ENCODE results near the gene GAK.
A peak's percentile ranks its signal among the peaks of the same experiment; 100 is the strongest.

The GAK gene

DNA sequence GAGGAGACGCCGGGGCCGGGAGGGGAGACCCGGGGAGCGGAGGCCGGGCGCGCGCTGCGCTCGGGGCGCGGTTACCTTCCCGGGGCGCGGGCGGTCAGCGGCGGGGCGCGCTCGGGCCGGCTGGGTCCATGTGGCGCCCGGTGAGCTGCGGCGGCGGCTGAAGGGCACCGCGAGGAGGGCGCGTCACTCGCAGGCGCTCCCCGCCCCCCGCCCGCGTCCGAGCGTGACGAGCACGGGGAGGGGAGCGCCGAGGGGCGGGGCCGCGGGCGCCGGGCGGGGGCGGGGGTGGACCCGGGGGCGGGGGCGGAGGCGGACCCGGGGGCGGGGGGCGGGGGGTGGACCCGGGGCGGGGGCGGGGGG, 106.2 kb downstream of the GAK start, which contains the start of gene CPLX1:
Gene CPLX1 (minus strand): TSS at position 159 of the 360 bp plus-strand sequence. CDS start 1,607 bp downstream, outside the sequence.
- TF ChIP-seq CTCF (IDR thresholded peaks at IDR 0.05; ENCODE audit: insufficient read depth, missing control alignments): no peak
- DNase-seq (ENCODE audit: insufficient read length, low spot score) (peak; percentile 77), FAIRE-seq (no peak)

GRCh38 chr4:825063-825970, 106.8 kb downstream of the GAK start:
- no peak for FAIRE-seq
- no peak for DNase-seq (ENCODE audit: insufficient read length, low spot score)
- no peak for TF ChIP-seq CTCF (IDR thresholded peaks at IDR 0.05; ENCODE audit: insufficient read depth, missing control alignments)

DNA sequence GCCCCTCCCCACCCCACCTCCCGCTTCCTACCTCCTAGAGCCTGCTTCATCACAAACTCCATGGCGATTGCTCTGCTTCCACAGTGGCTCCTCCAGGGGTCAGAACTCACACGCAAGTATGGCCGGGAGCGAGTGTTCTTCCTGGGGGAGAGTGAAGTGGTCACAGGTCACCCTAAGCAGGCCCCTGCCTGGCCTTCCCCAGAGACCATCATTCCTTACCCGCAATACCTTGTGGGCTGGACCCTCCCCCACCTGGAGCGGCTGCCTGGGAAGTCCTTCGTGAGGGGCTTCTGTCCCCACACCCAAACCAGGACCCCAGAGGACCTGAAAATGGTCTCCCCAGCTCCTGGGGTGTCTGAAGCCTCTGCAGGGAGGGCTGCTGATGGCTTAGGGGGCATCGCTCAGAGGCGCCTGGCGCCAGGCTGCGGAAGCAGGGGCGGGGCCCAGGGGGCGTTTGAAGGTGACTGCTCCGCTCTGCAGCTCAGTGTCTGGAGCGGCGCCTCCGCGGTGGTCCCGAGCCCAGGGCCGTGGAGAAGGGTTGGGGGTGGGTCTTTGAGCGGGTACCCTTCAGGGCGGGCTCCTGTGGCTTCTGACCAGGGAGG, 107.6 kb downstream of the GAK start:
- TF ChIP-seq CTCF (IDR thresholded peaks at IDR 0.05; ENCODE audit: insufficient read depth, missing control alignments): no peak
- FAIRE-seq (no peak), DNase-seq (ENCODE audit: insufficient read length, low spot score) (no peak)

GRCh38 chr4:823761-824460, 108.2 kb downstream of the GAK start:
- DNase-seq (ENCODE audit: insufficient read length, low spot score): no peak
- no peak for TF ChIP-seq CTCF (IDR thresholded peaks at IDR 0.05; ENCODE audit: insufficient read depth, missing control alignments)
- no peak for FAIRE-seq

- no peak for TF ChIP-seq CTCF (IDR thresholded peaks at IDR 0.05; ENCODE audit: insufficient read depth, missing control alignments)
- DNase-seq (ENCODE audit: insufficient read length, low spot score) (no peak), FAIRE-seq (no peak)
Observed at GRCh38 chr4:823176-823760, 108.8 kb downstream of the GAK start.

DNA sequence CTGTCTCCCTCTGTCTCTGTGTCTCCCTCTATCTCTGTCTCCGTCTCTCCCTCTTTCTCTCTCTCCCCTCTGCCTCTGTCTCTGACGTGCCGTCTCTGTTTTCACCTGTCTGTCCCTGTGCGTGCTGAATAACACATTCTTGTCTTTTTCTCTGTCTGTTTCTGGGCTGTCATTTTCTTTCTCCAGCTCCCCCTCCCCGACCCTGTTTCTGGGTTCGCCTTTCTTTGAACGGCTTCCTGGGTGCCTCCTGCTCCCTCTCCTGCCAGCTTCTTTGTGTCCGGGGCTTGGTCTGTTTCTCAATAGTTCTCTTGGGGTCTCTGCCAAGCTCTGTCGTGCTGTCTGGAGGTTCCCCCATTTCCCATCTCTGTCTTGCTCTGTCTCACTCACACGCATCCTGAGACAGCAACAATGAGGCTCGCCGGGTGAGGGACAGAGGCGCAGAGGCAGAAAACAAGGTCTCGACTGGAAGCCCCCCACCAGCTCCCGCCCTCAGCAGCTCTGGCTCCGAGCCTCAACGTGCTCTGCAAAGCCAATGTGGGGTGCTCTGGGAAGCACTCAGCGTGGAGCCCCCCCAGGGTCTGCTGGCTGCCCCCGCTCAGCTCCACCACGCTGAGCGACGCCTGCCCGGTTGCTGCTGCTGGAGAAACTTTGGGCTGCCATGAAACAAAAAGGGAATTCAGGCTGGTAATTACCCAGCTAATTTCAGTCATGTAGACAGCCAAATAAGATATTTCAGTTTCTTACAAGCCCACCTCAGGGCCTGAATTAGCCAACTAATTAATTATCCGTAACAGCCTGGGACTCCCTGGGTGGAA, 109.5 kb downstream of the GAK start:
- FAIRE-seq (no peak), DNase-seq (ENCODE audit: insufficient read length, low spot score) (no peak)
- no peak for TF ChIP-seq CTCF (IDR thresholded peaks at IDR 0.05; ENCODE audit: insufficient read depth, missing control alignments)

Data from D721Med (cell line).